HCEC 1CT (cell line): ENCODE results near the gene SLC6A19.
"Not testable (repeated sequence)": the region's sequence is repeated elsewhere in the genome, so short reads cannot be mapped to it uniquely, and the experiment has no call there.

ENCODE experiments used
- DNase-seq: peaks from one replicate; pipeline ENCODE4 v3.0.0-alpha.2; 2017

The SLC6A19 gene

DNA sequence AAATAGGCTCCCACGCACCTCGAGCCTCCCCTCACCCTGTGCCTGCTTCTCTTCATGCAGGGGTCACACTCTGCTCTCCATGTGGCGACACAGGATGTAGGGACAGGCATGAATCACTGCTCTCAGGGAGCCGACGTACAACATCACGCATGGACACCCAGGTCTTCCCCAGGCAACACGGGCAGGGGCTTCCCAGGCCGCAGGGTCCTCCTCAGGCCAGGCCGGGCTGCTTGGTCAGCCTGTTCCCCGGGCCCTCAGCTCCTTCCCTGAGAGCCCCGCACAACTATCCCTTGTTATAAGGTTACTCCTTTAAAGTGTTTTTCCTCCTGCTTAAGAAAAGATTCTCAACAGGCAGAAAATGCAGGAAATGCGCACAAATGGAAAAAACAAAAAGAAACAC is 24.8 kb downstream of the SLC6A19 start:
- no peak for DNase-seq

- no peak for DNase-seq
Measured at GRCh38 chr5:1226839-1227581, 25.6 kb downstream of the SLC6A19 start.

DNA sequence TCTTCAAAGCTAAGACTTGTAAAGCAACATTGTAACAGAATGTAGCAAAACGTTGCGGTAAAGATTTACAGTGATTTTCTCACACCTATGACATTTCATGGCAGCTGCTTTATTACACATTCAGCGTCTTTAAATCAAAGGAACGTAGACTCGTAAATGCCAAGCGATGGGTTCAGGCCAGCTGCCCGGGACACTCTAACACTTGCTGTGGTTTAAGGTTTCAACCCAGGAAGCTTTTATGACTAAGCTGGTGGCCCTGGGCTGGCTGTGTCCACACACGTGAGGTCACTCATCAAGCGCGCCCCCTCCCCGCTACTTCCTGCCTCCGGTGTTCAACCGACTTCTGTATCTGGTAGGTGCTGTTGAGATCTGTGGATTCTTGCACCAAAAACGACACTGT is 26.3 kb downstream of the SLC6A19 start:
- peak; percentile 3 for DNase-seq

DNA sequence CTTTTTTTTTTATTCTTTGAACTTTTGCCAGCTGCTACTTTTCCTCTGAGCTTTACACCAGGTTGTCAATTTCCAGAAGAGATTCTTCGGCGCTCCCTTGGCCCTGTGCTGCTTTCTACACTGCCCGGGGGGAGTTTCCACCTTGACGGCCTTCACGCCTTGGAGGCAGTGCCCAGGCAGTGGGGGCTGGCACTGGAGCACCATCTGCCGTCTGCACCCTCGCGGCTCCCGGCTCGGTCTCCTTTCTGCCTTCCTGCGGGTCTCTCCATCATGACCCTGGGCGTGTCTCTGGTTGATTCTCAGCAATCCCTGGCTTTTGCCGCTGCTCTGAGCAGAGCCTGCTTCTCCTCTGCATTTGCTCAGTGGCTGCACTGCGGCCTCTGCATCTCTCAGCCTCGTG is 26.7 kb downstream of the SLC6A19 start:
- DNase-seq, result no peak

DNA sequence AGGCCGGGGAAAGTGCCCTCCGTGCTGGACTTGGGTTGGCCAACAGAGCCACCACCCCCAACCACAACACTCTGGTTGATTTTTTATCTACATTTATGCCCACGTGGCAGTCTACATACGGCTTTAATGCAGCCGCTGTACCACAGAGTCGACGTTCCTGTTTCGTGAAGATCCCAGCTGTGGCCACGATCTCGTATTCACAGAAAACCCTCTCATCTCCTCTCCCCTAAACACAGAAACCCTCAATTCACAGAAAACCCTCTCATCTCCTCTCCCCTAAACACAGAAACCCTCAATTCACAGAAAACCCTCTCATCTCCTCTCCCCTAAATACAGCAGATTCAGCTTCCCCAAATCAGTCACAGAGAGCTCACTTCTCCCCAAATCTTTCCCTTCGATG is 27.6 kb downstream of the SLC6A19 start:
- DNase-seq, result not testable (repeated sequence)

GRCh38 chr5:1229822-1230221 is 28.4 kb downstream of the SLC6A19 start:
- DNase-seq, result no peak

GRCh38 chr5:1230551-1230950 is 29.2 kb downstream of the SLC6A19 start:
- no peak for DNase-seq

DNA sequence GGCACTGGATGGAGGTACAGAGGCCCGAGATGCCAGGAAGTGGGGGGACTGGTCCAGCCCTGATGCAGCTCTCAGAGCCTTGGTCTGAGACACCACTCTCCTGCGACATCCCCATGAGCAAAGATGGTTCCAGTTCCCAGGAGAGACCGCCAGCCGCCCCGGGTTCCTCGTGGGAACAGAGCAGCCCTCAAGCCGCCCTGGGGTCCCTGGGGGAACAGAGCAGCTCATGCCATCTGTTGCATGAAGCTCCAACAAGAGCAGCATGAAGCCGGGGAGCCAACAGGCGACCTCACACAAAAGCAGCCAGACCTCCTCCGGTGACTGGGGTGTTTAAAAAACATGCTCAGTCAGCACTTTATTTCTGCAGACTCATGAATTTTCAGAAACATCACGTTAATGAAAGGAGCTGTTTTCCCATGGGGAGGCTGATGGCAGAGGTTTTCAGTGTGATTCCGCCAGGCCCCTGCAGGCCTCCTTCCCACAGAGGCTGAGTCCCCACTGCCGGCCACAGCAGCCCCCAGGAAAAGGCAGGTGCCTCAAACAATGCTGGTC is 30.0 kb downstream of the SLC6A19 start:
- no peak for DNase-seq

GRCh38 chr5:1232780-1233179 is 31.4 kb downstream of the SLC6A19 start:
- DNase-seq, result no peak

DNA sequence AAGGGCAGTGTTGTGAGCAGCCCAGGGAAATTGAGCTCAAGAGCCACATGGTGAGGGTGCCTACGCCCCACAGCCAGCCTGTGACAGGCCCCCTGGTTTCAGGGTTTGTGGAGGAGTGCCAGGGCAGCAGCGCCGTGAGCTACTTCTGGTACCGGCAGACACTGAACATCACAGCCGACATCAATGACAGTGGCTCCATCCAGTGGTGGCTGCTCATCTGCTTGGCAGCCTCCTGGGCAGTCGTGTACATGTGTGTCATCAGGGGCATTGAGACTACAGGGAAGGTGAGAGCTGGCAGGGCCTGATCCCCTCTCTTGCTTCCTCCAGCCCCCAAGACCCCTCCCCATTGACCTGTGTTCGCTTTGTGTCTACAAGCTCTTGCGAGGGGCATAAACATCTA is 34.0 kb downstream of the SLC6A19 start:
- DNase-seq, result no peak

DNA sequence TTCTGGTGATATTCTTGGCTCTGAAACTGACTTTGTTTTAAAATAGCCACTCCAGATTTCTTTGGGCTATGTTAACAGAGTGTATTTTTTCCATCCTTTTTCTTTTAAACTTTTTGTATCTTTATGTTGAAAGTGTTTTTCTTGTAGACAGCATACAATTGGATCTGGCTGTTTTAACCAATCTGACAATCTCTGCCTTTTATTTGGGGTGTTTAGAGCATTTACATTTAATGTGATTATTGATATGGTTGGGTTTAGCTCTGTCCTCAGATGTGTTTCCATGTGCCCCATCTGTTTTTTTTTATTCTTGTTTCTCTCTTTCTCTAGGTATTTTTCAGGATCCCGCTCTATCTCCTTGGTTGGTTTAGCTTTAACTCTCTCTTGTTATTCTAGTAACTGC is 34.4 kb downstream of the SLC6A19 start:
- no peak for DNase-seq

DNA sequence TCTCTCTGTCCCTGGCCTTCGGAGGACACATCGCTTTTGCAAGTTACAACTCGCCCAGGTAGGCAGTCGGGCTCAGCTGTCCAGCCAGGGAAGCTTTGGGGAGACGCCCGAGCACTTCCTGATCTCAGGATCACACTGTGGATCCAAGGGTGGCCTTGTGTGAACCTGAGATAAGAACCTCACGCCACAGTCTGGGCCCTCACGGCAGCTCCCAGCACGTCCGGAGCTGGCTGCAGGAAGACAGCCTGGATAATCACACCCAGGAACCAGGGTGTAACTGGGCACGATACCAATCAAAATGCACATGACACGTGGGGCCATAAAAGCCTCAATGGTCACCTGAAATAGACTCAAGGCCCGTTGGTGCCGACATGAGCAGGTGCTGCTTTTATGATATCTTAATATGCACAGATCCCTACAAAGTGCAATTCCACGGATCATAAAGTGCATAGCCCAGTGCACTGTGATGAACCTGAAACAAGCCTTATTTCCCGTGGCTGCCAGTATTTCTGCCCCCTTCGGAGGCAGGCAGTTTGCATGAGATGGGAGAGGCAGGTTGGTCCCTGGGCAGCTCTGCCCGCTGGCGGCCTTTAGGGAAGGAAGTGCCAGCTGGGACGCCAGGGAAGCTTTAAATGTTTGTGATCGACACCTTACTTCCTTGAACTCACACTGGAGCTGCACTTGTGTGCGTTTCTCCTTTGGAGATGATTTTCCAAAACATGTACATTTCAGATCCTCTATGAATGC is 38.3 kb downstream of the SLC6A19 start:
- no peak for DNase-seq

- DNase-seq, result no peak
Measured at GRCh38 chr5:1240496-1241260, 39.3 kb downstream of the SLC6A19 start.

DNA sequence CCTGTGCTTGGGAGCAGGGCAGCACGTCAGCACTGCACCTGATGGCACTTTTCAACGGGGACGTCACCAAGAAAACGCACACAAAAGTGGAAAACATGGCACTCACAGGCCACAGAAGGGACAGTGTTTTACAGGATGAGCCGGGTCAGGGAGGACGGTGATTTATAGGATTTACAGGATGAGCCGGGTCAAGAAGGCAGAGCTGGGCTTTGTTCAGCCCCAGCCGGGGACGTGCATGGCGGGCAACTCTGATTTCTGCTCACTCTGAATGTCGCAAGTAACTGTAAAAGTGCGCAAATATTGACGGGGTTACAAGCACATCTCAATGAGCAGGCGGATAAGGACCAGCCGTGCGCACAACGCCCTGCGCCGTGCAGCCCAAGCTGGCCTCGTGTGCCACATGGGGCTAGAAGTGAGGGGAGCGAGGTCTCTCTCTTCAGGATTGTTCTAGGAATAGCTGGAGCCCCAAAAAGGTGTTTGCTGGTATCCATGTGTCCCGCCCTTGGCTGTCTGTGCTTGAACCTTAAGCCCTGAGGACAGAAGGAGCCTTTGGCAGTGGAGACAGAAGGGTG is 40.2 kb downstream of the SLC6A19 start:
- no peak for DNase-seq

DNA sequence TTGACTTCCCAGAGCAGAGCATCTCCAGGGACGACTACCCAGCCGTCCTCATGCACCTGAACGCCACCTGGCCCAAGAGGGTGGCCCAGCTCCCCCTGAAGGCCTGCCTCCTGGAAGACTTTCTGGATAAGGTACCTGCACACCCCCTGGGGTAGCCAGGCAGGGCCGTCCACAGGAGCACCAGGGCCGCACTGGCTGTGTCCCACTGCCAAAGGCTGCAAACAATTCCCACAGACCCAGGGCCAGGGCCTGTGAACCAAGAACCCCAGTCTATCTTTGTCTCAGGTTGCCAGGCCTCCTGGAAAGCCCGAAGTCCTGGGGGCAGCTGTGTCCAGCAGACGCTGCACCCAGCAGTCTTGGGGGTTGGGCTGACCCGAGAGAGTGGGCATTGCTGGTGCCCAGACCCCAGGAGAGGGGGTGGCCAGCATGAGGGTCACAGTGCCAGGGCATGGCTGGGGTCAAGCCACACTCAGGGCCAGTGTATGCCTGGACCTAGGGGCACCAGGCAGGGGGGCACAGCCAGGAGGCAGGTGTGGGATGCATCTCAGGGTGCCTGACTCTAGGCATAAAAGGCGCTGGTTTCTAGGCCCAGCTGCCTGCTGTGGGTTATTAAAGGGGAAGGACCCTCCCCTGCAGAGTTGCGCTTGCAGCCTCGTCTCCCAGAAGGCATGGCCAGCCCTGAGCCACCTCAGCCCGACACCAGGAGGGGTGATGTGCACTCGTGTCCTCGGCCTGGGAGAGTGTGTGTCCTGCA is 41.5 kb downstream of the SLC6A19 start:
- DNase-seq, result no peak

- no peak for DNase-seq
Measured at GRCh38 chr5:1243487-1244130, 42.2 kb downstream of the SLC6A19 start.

DNA sequence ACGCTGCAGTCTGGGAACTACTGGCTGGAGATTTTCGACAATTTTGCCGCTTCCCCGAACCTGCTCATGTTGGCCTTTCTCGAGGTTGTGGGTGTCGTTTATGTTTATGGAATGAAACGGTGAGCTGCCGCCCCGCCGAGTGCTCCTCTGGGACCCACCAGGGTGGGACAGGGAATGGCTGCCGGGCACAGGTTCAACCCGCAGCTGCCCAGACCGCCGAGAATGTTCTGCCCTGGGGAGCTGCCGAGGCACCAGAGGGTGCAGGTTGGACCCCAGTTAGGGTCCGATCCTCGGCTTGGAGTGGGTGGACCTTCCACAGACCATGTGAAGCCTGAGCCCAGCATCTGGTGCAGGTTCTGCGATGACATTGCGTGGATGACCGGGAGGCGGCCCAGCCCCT is 42.9 kb downstream of the SLC6A19 start:
- no peak for DNase-seq

GRCh38 chr5:1244976-1245375 is 43.6 kb downstream of the SLC6A19 start:
- no peak for DNase-seq

DNA sequence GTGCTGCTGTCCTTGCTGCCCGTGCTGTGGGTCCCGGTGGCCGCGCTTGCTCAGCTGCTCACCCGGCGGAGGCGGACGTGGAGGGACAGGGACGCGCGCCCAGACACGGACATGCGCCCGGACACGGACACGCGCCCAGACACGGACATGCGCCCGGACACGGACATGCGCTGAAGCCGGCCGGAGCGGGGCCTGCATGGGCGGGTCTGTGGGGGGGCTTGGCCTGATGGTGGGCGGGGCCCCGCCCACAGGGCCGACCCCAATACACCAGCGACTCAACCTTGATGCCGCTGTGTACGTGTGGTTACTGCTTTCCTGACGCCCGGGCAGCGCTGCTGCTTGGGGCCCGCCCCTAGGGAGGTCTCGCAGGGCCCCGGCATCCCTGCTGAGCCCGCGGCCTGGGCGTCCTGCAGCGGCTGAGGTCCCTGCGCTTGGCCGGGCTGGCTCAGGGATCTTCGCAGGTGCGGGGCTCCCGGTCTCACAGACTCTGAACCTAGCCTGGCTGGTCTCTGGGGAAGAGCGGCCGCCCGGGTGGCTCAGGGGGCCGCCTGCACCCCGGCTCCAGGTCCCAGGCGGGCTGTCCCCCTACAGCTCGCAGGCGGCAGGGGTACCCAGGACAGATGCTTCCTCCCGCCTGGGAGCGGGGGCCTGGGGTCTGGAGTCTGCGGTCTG is 44.6 kb downstream of the SLC6A19 start:
- DNase-seq, result no peak

- DNase-seq, result no peak
Measured at GRCh38 chr5:1246711-1247431, 45.5 kb downstream of the SLC6A19 start.

DNA sequence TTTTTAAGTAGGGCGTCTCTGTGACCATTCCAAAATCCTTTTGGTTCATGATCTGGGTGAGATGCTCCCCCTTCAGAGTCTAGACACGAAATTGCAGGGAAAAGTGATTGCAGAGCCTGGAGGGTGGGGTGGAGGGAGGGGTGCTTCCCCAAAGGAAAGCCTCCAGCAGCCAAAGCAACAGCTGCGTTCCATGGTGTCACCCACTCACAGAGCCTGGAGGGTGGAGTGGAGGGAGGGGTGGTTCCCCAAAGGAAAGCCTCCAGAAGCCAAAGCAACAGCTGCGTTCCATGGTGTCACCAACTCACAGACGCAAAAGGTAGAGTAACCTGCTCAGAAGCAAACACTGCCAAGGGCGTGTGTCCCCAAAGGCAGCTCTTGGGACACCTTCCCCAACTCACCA is 46.4 kb downstream of the SLC6A19 start:
- no peak for DNase-seq
